A549 treated with RU486 at 1 μM for 4 hours (cell line): ENCODE measurements around the gene ATP6V1G3. TPM values are rescaled to one million over a fixed set of nuclear protein-coding genes. Genes with fewer than 3 reads are reported as not detected.

ENCODE experiments used
- total RNA-seq: library from RNA; stranded (reverse); fragments of 200-300 nt; extraction: Qiagen RNA extraction; gene quantifications from 5 replicates; pipeline ENCODE4 v1.2.3, GENCODE V29; 2022; ENCODE audit warnings: low read depth

ATP6V1G3 gene, protein sequence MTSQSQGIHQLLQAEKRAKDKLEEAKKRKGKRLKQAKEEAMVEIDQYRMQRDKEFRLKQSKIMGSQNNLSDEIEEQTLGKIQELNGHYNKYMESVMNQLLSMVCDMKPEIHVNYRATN
- total RNA-seq = not detected in 5 replicates

DNA sequence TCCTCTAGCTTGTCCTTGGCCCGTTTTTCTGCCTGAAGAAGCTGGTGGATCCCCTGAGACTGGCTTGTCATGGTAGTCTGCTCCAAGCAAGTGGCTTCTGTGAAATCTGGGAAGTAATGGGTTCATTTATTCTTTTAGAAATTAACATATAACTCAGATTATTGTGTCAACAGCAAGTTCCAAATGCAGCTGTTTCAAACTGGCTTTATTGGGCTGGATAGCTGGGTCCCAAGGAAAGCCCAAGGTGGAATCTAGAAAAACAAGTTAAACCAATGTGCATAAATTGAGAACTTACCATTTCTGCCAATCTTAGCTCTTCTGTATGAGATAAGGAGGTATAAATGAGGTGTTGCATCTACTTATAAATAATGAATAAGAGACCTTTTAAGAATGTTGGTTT is at the start of gene ATP6V1G3:
Gene ATP6V1G3, minus strand, starts transcription at position 101 of the 400 bp plus-strand sequence. Its CDS starts 30 bp downstream, at position 71.

Other genes with a start within 250 kb of the ATP6V1G3 start
- gene PTPRC, start 98.4 kb upstream of the ATP6V1G3 start, total RNA-seq = not detected in 5 replicates